Ectodermal cell (in vitro differentiated cells): Measurements from ENCODE around the gene ORC2.

Experiments used
- H3K27ac ChIP-seq: 2 replicates; pipeline ENCODE4 v1.7.0; 2013; ENCODE audit warnings: mild to moderate bottlenecking, low read depth, low read length; ENCODE audit not compliant: insufficient read depth, poor library complexity, severe bottlenecking
- H3K27me3 ChIP-seq: 2 replicates; pipeline ENCODE4 v1.7.0; 2013; ENCODE audit warnings: mild to moderate bottlenecking, low read length; ENCODE audit not compliant: insufficient read depth, control insufficient read depth, poor library complexity, severe bottlenecking
- H3K36me3 ChIP-seq: one replicate; pipeline ENCODE4 v1.7.0; 2013; ENCODE audit warnings: low read length; ENCODE audit not compliant: control insufficient read depth, insufficient read depth
- H3K4me1 ChIP-seq: one replicate; pipeline ENCODE4 v1.7.0; 2013; ENCODE audit warnings: low read length; ENCODE audit not compliant: control insufficient read depth, insufficient read depth
- H3K4me3 ChIP-seq: 2 replicates; pipeline ENCODE4 v1.7.0; 2013; ENCODE audit warnings: low read depth, low read length, control low read depth; ENCODE audit not compliant: insufficient read depth
- H3K9me3 ChIP-seq: 2 replicates; pipeline ENCODE4 v1.7.0; 2013; ENCODE audit warnings: mild to moderate bottlenecking, low read length, moderate library complexity; ENCODE audit not compliant: control insufficient read depth
- WGBS, 2 experiments: methylation state at CpG; one replicate each; pipeline ENCODE4 v1.1.7; 2013; ENCODE audit warnings: missing lambda C conversion rate in 2 of 2; 5-methylcytosine and 5-hydroxymethylcytosine counted together

ORC2 gene

DNA sequence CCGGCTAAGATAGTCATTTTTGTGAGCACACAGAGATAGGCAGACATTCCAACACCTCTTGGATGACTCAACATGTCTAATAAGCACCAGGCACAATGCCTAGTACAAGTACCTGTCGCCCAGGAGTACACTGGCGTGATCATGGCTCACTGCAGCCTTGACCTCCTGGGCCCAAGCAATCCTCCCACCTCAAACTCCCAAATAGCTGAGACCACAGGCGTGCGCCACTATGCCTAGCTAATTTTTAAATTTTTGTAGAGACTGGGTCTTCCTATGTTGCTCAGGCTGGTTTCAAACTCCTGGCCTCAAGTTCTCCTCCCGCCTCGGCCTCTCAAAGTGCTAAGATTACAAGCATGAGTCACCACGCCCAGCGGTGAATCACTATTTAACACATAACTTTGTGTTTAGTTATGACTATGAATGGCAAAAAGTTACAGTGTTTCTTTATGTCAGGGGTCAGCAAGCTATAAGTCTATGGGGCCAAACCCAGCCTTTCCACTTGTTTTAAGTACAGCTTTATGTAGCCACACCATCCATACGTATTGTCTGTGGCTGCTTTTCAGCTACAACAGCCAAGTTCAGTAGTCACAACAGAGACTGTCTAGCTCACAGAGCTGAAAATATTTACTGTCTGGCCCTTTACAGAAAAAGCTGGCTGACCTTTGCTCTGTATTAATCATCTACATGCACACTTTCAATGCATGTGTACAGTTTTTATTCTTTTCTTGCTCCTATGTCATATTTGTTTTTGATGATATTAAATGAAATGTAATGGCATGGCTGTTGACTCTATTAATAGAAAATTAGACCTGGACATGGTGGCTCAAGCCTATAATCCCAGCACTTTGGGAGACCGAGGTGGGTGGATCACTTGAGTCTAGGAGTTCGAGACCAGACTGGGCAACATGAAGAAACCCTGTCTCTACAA is 18.7 kb downstream of the ORC2 start:
- WGBS, 2 experiments, result 92 to 93% methylated on average over 11 to 12 of the region's 12 CpGs
- no peaks in the 10 kb centered on the region for H3K27me3 ChIP-seq
- no peaks in the 10 kb centered on the region for H3K9me3 ChIP-seq
- peaks cover 14% of the 10 kb centered on the region for H3K36me3 ChIP-seq
- H3K4me3 ChIP-seq, result no peak overlapping the region
- H3K27ac ChIP-seq, result no peak overlapping the region
- H3K4me1 ChIP-seq, result no peaks in the 10 kb centered on the region

- 88 to 95% methylated on average over 1 of the region's 1 CpG for WGBS, 2 experiments
Measured at GRCh38 chr2:200943527-200944105, 19.8 kb downstream of the ORC2 start.

DNA sequence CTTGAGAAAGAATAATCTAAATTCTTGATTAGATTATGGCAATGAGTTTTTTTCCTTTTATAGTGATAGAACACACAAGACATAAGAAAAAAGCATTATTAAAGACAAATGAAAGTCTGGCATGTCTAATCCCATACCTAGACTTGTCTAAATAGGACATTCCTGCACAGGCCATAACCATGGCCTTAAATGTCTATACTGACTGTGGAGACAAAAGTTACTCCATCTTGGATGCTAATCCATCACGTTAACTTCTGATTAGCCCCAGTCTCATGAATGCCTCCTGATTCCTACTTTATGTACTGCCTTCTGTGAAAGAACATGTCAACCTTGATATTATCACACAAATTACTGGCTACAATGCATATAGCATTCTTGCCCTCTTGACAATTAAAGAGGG is 23.6 kb downstream of the ORC2 start:
- 94 to 95% methylated on average over 1 of the region's 1 CpG for WGBS, 2 experiments
- Histone ChIP-seq H3K36me3 (peaks cover 27% of the 10 kb centered on the region), H3K9me3 (no peaks in the 10 kb centered on the region), H3K4me3 (no peak overlapping the region), H3K27me3 (no peaks in the 10 kb centered on the region), H3K4me1 (no peaks in the 10 kb centered on the region), H3K27ac (no peak overlapping the region)

More at GRCh38 chr2:200943527-200944105, 19.8 kb downstream of the ORC2 start:
- Histone ChIP-seq H3K4me3 (no peak overlapping the region), H3K9me3 (no peaks in the 10 kb centered on the region), H3K36me3 (peaks cover 14% of the 10 kb centered on the region), H3K27me3 (no peaks in the 10 kb centered on the region), H3K27ac (no peak overlapping the region), H3K4me1 (no peaks in the 10 kb centered on the region)

DNA sequence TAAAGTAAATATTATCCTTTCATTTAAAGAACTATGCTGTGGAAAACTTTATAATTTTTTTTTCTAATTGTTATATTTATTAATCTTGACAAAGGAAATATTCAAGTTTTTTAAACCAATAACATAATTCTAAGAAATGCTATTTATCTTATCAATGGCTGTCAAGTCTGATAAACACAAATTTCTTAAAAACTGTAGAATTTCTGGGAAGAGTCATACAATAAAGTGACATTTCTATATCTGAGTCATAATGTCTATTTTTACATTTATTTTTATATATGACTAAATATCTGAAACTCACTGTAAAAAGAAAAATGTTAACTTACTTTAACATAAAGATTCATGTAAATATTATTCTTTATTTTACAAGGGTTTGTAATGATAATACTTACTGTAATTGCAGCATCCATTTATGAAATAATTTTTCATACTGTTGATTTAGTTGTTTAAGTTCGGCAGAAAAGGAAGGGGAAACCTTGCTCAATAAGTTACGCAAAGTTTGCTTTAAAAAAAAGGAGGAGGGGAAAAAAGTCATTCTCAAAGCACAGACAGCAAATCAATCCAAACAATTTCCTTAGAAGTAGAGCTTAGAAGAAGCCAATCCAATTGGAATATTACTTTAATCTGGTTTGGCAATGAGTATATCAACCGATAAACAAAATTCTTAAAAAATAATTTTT is 32.4 kb downstream of the ORC2 start:
- WGBS, 2 experiments, result 94 to 100% methylated on average over 1 to 2 of the region's 3 CpGs
- Histone ChIP-seq H3K4me1 (no peaks in the 10 kb centered on the region), H3K9me3 (no peaks in the 10 kb centered on the region), H3K4me3 (no peak overlapping the region), H3K27ac (no peak overlapping the region), H3K27me3 (no peaks in the 10 kb centered on the region), H3K36me3 (peaks cover 24% of the 10 kb centered on the region)

- WGBS, 2 experiments, result 84 to 97% methylated on average over 2 of the region's 2 CpGs
- Histone ChIP-seq H3K27ac (no peak overlapping the region), H3K27me3 (no peaks in the 10 kb centered on the region), H3K4me1 (no peaks in the 10 kb centered on the region), H3K36me3 (peaks cover 13% of the 10 kb centered on the region), H3K9me3 (no peaks in the 10 kb centered on the region), H3K4me3 (no peak overlapping the region)
Measured at GRCh38 chr2:200929334-200930249, 33.9 kb downstream of the ORC2 start.

GRCh38 chr2:200922439-200922838 is 41.0 kb downstream of the ORC2 start:
- Histone ChIP-seq H3K9me3 (no peaks in the 10 kb centered on the region), H3K27ac (no peak overlapping the region), H3K36me3 (peaks cover 19% of the 10 kb centered on the region), H3K4me3 (no peak overlapping the region), H3K4me1 (no peaks in the 10 kb centered on the region), H3K27me3 (no peaks in the 10 kb centered on the region)
- 92 to 98% methylated on average over 6 of the region's 6 CpGs for WGBS, 2 experiments

DNA sequence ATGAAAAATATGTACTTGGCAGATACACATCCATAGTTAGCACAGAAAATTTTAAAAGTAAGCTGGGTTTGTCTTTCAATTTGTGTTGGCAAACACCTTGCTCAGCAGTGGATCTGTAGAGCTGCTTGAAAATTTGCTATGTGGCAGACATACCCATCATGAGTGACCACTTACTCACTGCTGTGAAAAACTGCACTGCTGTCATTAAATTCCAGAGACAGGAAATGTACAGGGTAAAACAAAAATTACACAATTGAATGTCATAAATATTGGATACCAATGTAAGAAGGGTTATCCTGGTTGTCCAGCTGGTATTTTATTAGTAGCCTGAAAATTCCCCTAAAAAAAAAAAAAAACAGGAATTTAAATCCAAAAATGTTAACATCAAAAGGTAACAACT is 49.8 kb downstream of the ORC2 start:
- Histone ChIP-seq H3K36me3 (peaks cover 34% of the 10 kb centered on the region), H3K27me3 (no peaks in the 10 kb centered on the region), H3K4me1 (no peaks in the 10 kb centered on the region), H3K27ac (no peak overlapping the region), H3K4me3 (no peak overlapping the region), H3K9me3 (no peaks in the 10 kb centered on the region)

DNA sequence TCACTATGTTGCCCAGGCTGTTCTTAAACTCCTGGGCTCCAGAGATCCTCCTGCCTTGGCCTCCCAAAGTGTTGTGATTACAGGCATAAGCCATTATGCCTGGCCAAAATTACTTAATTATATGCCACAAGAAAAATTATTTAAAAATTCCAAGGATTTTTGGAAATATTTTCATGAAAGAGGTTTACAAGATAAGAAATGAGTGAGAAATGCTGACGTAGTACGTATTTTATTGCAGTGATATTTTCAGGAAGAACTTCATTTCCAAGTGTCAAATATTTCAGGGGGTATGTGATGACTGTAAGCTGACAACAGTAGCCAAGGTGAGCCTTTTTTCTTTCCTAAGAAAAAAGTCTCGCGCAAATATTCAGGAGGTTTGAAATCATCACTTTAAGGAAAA is 53.5 kb downstream of the ORC2 start:
- WGBS, 2 experiments, result 96 to 99% methylated on average over 4 of the region's 4 CpGs
- Histone ChIP-seq H3K4me1 (no peaks in the 10 kb centered on the region), H3K36me3 (peaks cover 17% of the 10 kb centered on the region), H3K4me3 (no peak overlapping the region), H3K27ac (no peak overlapping the region), H3K27me3 (no peaks in the 10 kb centered on the region), H3K9me3 (no peaks in the 10 kb centered on the region)

GRCh38 chr2:200905618-200906296 is 57.7 kb downstream of the ORC2 start:
- Histone ChIP-seq H3K9me3 (no peaks in the 10 kb centered on the region), H3K4me1 (no peaks in the 10 kb centered on the region), H3K4me3 (no peak overlapping the region), H3K27ac (no peak overlapping the region), H3K27me3 (no peaks in the 10 kb centered on the region), H3K36me3 (peaks cover 15% of the 10 kb centered on the region)
- WGBS, 2 experiments, result 72 to 89% methylated on average over 2 of the region's 2 CpGs
